NCI-H146 treated with DMSO at 0.1 percent for 48 hours (cell line): Measurements from ENCODE around the gene UBE3A.

Experiments used
- DNase-seq: peaks from one replicate; lab custom pipeline; 2025; ENCODE audit not compliant: unreplicated experiment; lab: John Stamatoyannopoulos, UW

Gene UBE3A

GRCh38 chr15:25406846-25407245 is 32.0 kb downstream of the UBE3A start:
- DNase-seq, result no peak

GRCh38 chr15:25406261-25406660 is 32.6 kb downstream of the UBE3A start:
- no peak for DNase-seq

- no peak for DNase-seq
Measured at GRCh38 chr15:25403771-25404170, 35.1 kb downstream of the UBE3A start.

GRCh38 chr15:25402342-25402741 is 36.5 kb downstream of the UBE3A start:
- DNase-seq, result no peak

- DNase-seq, result no peak
Measured at GRCh38 chr15:25401501-25401900, 37.3 kb downstream of the UBE3A start.

GRCh38 chr15:25397100-25397499 is 41.7 kb downstream of the UBE3A start:
- DNase-seq, result no peak

- DNase-seq, result no peak
Measured at GRCh38 chr15:25394898-25395297, 43.9 kb downstream of the UBE3A start.

- no peak for DNase-seq
Measured at GRCh38 chr15:25392806-25393205, 46.0 kb downstream of the UBE3A start.

GRCh38 chr15:25391971-25392721 is 46.7 kb downstream of the UBE3A start:
- DNase-seq, result no peak

- DNase-seq, result no peak
Measured at GRCh38 chr15:25385986-25386385, 52.8 kb downstream of the UBE3A start.

GRCh38 chr15:25381579-25381978 is 57.2 kb downstream of the UBE3A start:
- DNase-seq, result no peak

- no peak for DNase-seq
Measured at GRCh38 chr15:25378501-25378901, 60.3 kb downstream of the UBE3A start.

GRCh38 chr15:25375557-25375956 is 63.3 kb downstream of the UBE3A start:
- no peak for DNase-seq

- DNase-seq, result no peak
Measured at GRCh38 chr15:25374143-25374542, 64.7 kb downstream of the UBE3A start.

GRCh38 chr15:25372298-25372697 is 66.5 kb downstream of the UBE3A start:
- DNase-seq, result no peak

GRCh38 chr15:25368850-25369249 is 70.0 kb downstream of the UBE3A start:
- DNase-seq, result no peak

GRCh38 chr15:25366058-25366457 is 72.8 kb downstream of the UBE3A start:
- DNase-seq, result no peak

- DNase-seq, result no peak
Measured at GRCh38 chr15:25362545-25362944, 76.3 kb downstream of the UBE3A start.

GRCh38 chr15:25347707-25348106 is 91.1 kb downstream of the UBE3A start:
- DNase-seq, result no peak

- no peak for DNase-seq
Measured at GRCh38 chr15:25346371-25346770, 92.5 kb downstream of the UBE3A start.

- no peak for DNase-seq
Measured at GRCh38 chr15:25345943-25346342, 92.9 kb downstream of the UBE3A start.

GRCh38 chr15:25342629-25343028 is 96.2 kb downstream of the UBE3A start:
- DNase-seq, result no peak

GRCh38 chr15:25339431-25339830 is 99.4 kb downstream of the UBE3A start:
- no peak for DNase-seq
